ENCODE results near the gene DIS3L2. TPM values are rescaled to one million over a fixed set of nuclear protein-coding genes. Genes with fewer than 3 reads are reported as not detected.

Gene DIS3L2
- total RNA-seq, 1 donor from 2014 or later = 14.1 TPM

GRCh38 chr2:232245111-232245510 is 283.6 kb downstream of the DIS3L2 start:
- ATAC-seq = no peak
- DNase-seq (ENCODE audit: low spot score) = peak; percentile 16

DNA sequence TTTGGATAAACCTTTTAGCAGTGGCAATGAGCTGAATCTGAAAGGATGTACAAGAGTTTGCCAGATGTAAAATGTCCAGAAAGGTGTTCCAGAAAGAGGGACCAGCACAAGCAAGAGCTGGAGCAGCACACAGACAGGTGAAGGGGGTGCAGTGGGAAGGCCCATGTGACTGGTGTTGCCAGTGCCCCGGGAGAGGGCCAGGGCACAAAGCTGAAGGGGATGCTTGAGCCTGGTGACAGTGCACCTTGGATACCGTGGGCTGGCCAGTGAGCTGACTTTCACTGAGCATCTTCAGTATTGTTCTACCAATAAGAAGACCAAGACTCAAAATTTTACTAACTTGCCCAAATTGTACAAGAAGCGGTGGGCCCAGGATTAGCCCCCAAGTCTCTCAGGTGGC is 284.7 kb downstream of the DIS3L2 start:
- no peak for ATAC-seq
- DNase-seq (ENCODE audit: low spot score) = no peak

DNA sequence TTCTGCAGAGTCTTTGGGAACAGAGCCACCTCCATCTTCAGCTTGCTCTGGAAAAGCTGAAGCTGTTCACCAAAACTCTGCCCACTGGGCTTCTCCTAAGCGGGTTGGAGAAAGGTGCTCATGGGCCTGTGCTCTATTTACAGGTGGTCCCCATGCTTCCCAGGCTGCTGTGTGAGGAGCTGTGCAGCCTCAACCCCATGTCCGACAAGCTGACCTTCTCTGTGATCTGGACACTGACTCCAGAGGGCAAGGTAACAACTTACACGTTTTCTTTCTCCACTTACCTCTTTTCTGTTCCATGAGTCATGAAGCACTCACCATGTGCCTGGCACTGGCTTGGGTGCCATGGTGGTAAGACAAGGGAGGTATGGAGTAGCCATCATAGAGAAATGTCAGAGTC is 287.6 kb downstream of the DIS3L2 start:
- ATAC-seq (no peak), DNase-seq (ENCODE audit: low spot score) (no peak)

DNA sequence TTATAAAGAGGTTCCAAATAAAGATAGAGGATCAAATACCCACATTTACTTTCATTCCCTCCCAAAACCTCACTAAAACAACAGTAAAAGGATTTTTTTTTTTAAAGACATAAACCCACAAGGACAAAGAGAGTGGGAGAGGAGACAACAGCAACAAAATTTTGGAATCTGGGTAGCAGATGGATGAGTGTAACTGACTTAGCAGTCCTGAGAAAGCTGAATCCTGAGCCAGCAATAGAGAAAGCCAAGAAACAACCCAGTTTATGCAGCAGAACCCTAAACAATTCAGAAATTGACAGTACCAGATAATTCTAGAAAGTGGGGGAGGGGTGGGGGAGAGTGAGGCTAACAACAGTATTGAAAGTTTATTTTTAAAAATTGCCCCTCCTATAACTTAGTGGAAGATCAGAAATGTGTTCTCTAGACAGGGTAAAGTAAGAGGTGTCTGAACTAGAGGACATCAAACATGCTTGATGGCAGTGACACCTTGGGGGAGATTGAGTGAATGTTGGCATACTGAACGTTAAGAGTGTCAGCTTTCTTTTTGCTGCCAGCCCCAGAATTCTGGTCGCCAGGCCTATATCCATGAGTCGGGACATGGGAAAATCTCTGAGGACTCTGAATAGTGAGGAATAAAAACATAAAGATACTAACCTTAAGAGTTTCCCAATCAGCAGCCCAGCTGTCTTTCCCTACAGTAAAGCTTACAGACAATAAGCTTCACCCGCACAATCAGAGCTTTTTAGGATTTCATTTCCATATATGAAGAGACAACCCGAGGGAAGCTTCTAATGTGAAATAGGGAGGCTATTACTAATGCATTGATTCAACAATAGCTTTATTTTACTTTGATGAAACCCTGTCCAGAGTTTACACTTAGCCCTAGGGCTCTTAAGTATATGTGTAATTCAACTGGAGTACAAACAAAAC is 289.0 kb downstream of the DIS3L2 start:
- ATAC-seq = no peak

GRCh38 chr2:232255033-232255432 is 293.5 kb downstream of the DIS3L2 start:
- DNase-seq (ENCODE audit: low spot score) (no peak), ATAC-seq (no peak)

More for the DNA sequence above, 289.0 kb downstream of the DIS3L2 start:
- no peak for DNase-seq (ENCODE audit: low spot score)

- no peak for DNase-seq (ENCODE audit: low spot score)
- no peak for ATAC-seq
These were observed 298.6 kb downstream of the DIS3L2 start for GRCh38 chr2:232260075-232260474.

- ATAC-seq (no peak), DNase-seq (ENCODE audit: low spot score) (no peak)
These were observed 300.3 kb downstream of the DIS3L2 start for GRCh38 chr2:232261776-232262175.

GRCh38 chr2:232263295-232263694 is 301.8 kb downstream of the DIS3L2 start:
- DNase-seq (ENCODE audit: low spot score) (no peak), ATAC-seq (no peak)

DNA sequence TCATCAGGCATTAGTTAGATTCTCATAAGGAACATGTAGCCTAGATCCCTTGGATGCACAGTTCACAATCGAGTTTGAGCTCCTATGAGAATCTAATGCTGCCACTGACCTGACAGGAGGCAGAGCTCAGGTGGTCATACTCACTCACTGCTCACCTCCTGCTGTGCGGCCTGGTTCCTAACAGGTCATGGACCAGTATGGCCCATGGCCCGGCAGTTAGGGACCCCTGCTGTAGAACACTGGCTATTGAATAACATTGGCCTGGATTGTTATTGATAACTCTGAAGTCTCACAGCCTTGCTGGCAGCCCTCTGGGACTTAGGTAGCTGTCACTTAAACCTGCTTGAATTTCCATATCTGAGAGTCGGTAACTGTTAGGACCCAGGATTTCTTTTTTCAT is 302.6 kb downstream of the DIS3L2 start:
- ATAC-seq = no peak

GRCh38 chr2:232265329-232265728 is 303.8 kb downstream of the DIS3L2 start:
- DNase-seq (ENCODE audit: low spot score) = no peak

More for the DNA sequence above, 302.6 kb downstream of the DIS3L2 start:
- DNase-seq (ENCODE audit: low spot score) = no peak

DNA sequence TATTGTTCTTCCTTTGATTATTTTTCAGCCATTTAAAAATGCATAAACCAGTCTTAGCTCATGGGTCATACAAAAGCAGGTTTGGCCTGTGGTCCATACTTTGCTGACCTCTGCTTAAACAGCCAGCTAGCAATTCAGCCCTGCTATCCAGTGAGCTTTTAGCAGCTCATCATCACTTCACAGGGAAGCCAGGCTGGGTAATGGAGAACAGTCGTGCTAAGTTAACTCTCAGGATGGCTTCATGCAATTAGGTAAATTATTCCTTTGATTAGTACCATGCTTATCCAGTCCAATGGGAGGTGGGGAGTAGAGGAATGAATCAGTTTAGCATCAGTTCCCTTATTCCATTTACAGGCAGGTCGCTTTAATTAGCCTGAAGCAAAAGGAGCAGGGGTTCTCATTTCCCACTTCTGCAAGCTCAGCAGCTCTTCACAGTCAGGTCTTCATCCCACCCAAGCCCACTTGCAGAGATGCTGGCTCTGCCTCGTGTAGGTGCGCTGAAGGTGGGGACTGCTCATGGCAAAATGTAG is 307.2 kb downstream of the DIS3L2 start:
- no peak for DNase-seq (ENCODE audit: low spot score)

More at GRCh38 chr2:232265329-232265728, 303.8 kb downstream of the DIS3L2 start:
- ATAC-seq = no peak

GRCh38 chr2:232269867-232270266 is 308.4 kb downstream of the DIS3L2 start:
- ATAC-seq (no peak), DNase-seq (ENCODE audit: low spot score) (no peak)

More for the DNA sequence above, 307.2 kb downstream of the DIS3L2 start:
- no peak for ATAC-seq

GRCh38 chr2:232273903-232274643 is 312.6 kb downstream of the DIS3L2 start:
- no peak for DNase-seq (ENCODE audit: low spot score)
- ATAC-seq = no peak

DNA sequence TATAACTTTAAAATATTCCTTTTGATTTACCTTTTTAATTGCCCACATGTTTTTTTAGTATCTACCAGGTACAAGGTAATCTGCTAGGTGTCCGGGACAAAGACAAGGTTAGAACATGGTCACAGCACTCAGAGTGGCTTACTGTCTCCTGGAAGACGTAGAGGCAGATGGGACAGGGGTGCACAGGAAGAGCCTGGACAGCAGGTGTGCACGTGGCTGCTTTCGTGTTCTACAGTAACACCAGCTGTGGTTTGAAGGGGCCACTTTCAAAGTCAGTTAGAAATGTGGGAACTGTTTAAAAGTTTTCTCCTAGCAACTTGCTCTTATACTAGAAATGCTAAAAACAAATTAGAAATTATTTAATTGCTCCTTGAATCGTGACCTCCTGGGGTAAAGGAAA is 314.2 kb downstream of the DIS3L2 start:
- ATAC-seq (no peak), DNase-seq (ENCODE audit: low spot score) (no peak)

DNA sequence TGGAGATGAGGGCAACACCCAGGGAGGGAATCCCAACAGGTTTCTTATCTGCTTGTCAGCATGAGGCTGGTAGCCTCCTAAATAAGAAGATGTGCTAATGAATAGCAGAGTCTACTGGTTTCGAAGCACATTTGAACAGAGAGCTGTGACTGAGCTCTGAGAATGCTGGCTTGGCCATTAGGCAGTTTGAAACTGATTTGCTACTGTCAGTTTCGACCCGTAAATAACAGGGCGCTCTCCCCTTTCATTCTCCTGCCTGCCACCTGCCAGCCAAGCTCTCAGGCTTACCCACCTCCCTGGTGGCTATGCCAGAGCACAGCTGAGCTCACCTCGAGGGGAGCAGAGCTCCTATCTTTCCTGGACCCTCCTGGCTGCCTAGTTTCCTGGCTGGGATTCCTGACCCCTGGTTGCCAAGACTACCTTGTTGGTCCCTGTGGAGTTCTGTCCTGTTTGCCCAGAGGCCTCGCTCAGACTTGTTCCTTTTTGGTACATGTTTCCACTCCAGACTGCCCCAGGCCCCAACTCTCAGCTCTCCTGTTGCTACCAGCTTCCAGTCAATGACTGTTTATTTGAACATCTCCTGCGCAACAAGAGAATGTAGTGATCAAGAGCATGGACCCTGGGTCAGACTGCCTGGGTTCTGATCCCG is 314.7 kb downstream of the DIS3L2 start:
- DNase-seq (ENCODE audit: low spot score) (no peak), ATAC-seq (no peak)

GRCh38 chr2:232276733-232277313 is 315.3 kb downstream of the DIS3L2 start:
- ATAC-seq (no peak), DNase-seq (ENCODE audit: low spot score) (no peak)

GRCh38 chr2:232278534-232278933 is 317.0 kb downstream of the DIS3L2 start:
- ATAC-seq (no peak), DNase-seq (ENCODE audit: low spot score) (no peak)

- DNase-seq (ENCODE audit: low spot score) (no peak), ATAC-seq (no peak)
These were observed 318.8 kb downstream of the DIS3L2 start for GRCh38 chr2:232280341-232280740.

- no peak for ATAC-seq
- DNase-seq (ENCODE audit: low spot score) = no peak
These were observed 320.5 kb downstream of the DIS3L2 start for GRCh38 chr2:232281858-232282507.

DNA sequence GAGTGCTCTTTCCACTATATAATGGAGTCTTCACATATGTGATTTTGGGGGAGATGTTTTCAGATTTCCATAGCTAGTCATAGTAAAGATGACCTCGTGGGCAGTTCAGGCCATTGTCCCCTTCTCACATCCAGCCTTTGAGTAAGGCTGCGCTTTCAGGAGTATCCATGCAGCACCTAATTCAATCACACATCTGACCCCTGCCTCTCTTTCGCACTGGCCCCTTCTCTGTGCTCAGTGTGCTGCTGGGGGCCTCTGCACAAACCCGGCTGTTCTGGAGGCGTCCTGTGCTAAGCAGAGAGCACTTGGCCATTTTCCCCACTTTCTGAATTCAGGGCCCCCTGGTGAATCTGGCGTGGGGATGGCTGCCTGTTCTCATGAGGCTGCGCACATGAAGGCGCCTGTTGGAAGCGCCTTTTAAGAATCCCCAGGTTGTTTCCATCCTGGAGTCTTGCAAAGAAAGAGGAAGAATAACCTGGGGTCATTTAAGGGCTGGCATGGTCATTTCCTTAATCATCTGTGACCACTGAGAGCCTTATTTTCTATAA is 321.1 kb downstream of the DIS3L2 start:
- ATAC-seq (no peak), DNase-seq (ENCODE audit: low spot score) (no peak)

Data from left lobe of liver (tissue), 2 donors.